ENCODE measurements around the gene MT1B. TPM values are rescaled to one million over a fixed set of nuclear protein-coding genes. Genes with fewer than 3 reads are reported as not detected.
A peak's percentile ranks its signal among the peaks of the same experiment; 100 is the strongest.

Gene MT1B
- total and polyA plus RNA-seq, 2 of the 13 experiments (the other 11 are each of a cell fraction or from before 2014, with no cell fraction given), result 0.89 TPM; not detected in 1

DNA sequence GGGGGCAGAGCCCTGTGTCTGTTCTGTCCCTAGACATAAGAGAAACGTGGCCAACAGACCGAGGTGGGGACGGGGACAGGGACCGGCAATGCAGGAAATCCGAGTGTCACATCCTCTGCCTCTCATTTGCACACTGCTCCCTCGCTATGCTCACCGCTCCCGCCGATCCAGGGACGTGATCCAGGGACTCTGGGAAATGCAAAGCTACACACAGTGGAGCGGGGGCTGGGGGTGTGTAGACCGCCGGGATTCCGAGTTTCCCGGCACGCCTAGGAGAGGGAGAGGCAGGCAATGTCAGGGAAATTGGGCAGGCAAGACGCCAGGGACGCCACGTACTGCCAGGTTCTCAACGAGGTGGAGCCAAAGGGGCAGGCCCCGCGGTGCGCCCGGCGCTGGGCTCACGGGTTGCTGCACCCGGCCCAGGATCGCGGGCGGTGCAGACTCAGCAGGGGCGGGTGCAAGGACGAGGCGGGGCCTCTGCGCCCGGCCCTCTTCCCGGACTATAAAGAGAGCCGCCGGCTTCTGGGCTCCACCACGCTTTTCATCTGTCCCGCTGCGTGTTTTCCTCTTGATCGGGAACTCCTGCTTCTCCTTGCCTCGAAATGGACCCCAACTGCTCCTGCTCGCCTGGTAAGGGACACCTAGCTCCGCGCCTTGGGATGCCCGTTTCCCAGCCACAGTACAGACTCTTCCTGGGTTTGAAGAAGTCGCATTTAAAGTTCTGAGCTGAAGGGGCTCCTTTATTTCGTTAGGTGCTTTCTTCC is 30.4 kb downstream of the MT1B start, which contains the start of gene MT1X (continued):
- TF ChIP-seq, protein P1, sequence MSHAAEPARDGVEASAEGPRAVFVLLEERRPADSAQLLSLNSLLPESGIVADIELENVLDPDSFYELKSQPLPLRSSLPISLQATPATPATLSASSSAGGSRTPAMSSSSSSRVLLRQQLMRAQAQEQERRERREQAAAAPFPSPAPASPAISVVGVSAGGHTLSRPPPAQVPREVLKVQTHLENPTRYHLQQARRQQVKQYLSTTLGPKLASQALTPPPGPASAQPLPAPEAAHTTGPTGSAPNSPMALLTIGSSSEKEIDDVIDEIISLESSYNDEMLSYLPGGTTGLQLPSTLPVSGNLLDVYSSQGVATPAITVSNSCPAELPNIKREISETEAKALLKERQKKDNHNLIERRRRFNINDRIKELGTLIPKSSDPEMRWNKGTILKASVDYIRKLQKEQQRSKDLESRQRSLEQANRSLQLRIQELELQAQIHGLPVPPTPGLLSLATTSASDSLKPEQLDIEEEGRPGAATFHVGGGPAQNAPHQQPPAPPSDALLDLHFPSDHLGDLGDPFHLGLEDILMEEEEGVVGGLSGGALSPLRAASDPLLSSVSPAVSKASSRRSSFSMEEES (CRISPR knock-in tag; IDR thresholded peaks at IDR 0.05), result peak; percentile 48
- TF ChIP-seq ZNF652 (CRISPR knock-in tag; IDR thresholded peaks at IDR 0.05; ENCODE audit: borderline replicate concordance, low read depth), result no peak
- TF ChIP-seq ZNF235 (CRISPR knock-in tag; IDR thresholded peaks at IDR 0.05; ENCODE audit: borderline replicate concordance), result peak; percentile 75; the same call in 1 of the 2 replicates
- TF ChIP-seq, protein P2, sequence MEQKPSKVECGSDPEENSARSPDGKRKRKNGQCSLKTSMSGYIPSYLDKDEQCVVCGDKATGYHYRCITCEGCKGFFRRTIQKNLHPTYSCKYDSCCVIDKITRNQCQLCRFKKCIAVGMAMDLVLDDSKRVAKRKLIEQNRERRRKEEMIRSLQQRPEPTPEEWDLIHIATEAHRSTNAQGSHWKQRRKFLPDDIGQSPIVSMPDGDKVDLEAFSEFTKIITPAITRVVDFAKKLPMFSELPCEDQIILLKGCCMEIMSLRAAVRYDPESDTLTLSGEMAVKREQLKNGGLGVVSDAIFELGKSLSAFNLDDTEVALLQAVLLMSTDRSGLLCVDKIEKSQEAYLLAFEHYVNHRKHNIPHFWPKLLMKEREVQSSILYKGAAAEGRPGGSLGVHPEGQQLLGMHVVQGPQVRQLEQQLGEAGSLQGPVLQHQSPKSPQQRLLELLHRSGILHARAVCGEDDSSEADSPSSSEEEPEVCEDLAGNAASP (CRISPR knock-in tag; IDR thresholded peaks at IDR 0.05; ENCODE audit: borderline replicate concordance), result no peak
- TF ChIP-seq YEATS4 (CRISPR knock-in tag; IDR thresholded peaks at IDR 0.05; ENCODE audit: borderline replicate concordance), result peak; percentile 76; the same call in 1 of the 2 replicates
- peak; percentile 83 for TF ChIP-seq HDAC1 (CRISPR knock-in tag; IDR thresholded peaks at IDR 0.05)
- TF ChIP-seq EEA1 (CRISPR knock-in tag; IDR thresholded peaks at IDR 0.05; ENCODE audit: borderline replicate concordance), result 0 out of 2 replicates have a peak, but pooled peaks have one; percentile 15
- TF ChIP-seq, protein P3, sequence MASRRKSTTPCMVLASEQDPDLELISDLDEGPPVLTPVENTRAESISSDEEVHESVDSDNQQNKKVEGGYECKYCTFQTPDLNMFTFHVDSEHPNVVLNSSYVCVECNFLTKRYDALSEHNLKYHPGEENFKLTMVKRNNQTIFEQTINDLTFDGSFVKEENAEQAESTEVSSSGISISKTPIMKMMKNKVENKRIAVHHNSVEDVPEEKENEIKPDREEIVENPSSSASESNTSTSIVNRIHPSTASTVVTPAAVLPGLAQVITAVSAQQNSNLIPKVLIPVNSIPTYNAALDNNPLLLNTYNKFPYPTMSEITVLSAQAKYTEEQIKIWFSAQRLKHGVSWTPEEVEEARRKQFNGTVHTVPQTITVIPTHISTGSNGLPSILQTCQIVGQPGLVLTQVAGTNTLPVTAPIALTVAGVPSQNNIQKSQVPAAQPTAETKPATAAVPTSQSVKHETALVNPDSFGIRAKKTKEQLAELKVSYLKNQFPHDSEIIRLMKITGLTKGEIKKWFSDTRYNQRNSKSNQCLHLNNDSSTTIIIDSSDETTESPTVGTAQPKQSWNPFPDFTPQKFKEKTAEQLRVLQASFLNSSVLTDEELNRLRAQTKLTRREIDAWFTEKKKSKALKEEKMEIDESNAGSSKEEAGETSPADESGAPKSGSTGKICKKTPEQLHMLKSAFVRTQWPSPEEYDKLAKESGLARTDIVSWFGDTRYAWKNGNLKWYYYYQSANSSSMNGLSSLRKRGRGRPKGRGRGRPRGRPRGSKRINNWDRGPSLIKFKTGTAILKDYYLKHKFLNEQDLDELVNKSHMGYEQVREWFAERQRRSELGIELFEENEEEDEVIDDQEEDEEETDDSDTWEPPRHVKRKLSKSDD (CRISPR knock-in tag; IDR thresholded peaks at IDR 0.05; ENCODE audit: low read depth), result peak; percentile 68; the same call in 1 of the 2 replicates
- TF ChIP-seq MIER2 (CRISPR knock-in tag; IDR thresholded peaks at IDR 0.05), result peak; percentile 7; the same call in 1 of the 2 replicates
- TF ChIP-seq, protein P4, sequence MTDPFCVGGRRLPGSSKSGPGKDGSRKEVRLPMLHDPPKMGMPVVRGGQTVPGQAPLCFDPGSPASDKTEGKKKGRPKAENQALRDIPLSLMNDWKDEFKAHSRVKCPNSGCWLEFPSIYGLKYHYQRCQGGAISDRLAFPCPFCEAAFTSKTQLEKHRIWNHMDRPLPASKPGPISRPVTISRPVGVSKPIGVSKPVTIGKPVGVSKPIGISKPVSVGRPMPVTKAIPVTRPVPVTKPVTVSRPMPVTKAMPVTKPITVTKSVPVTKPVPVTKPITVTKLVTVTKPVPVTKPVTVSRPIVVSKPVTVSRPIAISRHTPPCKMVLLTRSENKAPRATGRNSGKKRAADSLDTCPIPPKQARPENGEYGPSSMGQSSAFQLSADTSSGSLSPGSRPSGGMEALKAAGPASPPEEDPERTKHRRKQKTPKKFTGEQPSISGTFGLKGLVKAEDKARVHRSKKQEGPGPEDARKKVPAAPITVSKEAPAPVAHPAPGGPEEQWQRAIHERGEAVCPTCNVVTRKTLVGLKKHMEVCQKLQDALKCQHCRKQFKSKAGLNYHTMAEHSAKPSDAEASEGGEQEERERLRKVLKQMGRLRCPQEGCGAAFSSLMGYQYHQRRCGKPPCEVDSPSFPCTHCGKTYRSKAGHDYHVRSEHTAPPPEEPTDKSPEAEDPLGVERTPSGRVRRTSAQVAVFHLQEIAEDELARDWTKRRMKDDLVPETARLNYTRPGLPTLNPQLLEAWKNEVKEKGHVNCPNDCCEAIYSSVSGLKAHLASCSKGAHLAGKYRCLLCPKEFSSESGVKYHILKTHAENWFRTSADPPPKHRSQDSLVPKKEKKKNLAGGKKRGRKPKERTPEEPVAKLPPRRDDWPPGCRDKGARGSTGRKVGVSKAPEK (CRISPR knock-in tag; IDR thresholded peaks at IDR 0.05; ENCODE audit: borderline replicate concordance), result no peak
- no peak; the same call in 1 of the 2 replicates for TF ChIP-seq CBX5 (CRISPR knock-in tag; IDR thresholded peaks at IDR 0.05; ENCODE audit: borderline replicate concordance)
- no peak for TF ChIP-seq NR2F1 (CRISPR knock-in tag; IDR thresholded peaks at IDR 0.05)
- TF ChIP-seq ZEB1 (IDR thresholded peaks at IDR 0.05; ENCODE audit: insufficient replicate concordance, low read depth), result no peak
- TF ChIP-seq ZNF441 (CRISPR knock-in tag; IDR thresholded peaks at IDR 0.05; ENCODE audit: borderline replicate concordance), result peak; percentile 77
- TF ChIP-seq, protein P5, sequence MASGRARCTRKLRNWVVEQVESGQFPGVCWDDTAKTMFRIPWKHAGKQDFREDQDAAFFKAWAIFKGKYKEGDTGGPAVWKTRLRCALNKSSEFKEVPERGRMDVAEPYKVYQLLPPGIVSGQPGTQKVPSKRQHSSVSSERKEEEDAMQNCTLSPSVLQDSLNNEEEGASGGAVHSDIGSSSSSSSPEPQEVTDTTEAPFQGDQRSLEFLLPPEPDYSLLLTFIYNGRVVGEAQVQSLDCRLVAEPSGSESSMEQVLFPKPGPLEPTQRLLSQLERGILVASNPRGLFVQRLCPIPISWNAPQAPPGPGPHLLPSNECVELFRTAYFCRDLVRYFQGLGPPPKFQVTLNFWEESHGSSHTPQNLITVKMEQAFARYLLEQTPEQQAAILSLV (CRISPR knock-in tag; IDR thresholded peaks at IDR 0.05; ENCODE audit: borderline replicate concordance), result no peak
- no peak for TF ChIP-seq ZNF530 (CRISPR knock-in tag; IDR thresholded peaks at IDR 0.05; ENCODE audit: low read depth)
- TF ChIP-seq ZFP82 (CRISPR knock-in tag; IDR thresholded peaks at IDR 0.05; ENCODE audit: borderline replicate concordance), result no peak
